Measurements from ENCODE around the gene MAML3.

MAML3 gene

DNA sequence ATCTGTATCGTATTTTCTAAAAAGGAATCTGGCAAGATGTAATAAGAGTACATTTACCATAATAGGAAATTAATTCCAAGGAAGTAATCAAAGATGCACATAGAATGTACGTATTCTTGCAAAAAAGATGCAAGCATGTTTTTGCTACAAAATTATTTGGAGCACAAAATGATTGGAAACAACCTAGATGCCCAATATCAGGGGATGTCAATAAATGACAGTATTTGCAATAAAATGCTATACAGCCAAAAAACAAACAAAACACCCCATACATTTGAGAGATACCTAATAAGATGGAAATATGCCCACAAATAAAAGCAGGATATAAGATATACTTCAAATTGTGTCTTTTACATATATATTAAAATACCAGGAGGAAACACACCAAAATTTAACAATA lies 29.3 kb upstream of the MAML3 start:
- TF ChIP-seq POU2F2 (IDR thresholded peaks at IDR 0.05; ENCODE audit: low read depth, low read length) (no peak), PAX5 (IDR thresholded peaks at IDR 0.05; ENCODE audit: insufficient read depth, low read length, severe bottlenecking) (no peak), POLR2AphosphoS5 (IDR thresholded peaks at IDR 0.05; ENCODE audit: low read depth, low read length) (no peak), SPI1 (IDR thresholded peaks at IDR 0.05; ENCODE audit: low read depth, low read length) (no peak), POLR2A (IDR thresholded peaks at IDR 0.05; ENCODE audit: low read depth, low read length) (no peak), TAF1 (IDR thresholded peaks at IDR 0.05; ENCODE audit: low read depth, low read length) (no peak)
- DNase-seq (ENCODE audit: insufficient read length, low spot score) (no peak), FAIRE-seq (no peak)

DNA sequence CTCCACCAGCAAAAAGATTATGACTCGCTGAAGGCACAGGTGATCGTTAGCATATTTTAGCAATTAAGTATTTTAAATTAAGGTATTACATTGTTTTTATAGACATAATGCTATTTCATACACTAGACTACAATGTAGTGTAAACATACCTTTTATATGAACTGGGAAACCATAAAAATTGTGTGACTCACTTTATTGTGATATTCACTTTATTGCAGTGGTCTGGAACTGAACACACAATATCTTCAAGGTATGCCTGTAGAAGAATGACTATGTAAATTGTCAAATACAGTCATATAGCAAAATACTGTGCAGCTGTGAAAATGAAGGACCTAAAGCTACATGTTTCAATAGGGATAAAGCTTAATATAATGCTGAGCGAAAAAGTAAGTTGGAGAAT lies 26.6 kb upstream of the MAML3 start:
- DNase-seq (ENCODE audit: insufficient read length, low spot score) (no peak), FAIRE-seq (no peak)
- TF ChIP-seq POLR2A (IDR thresholded peaks at IDR 0.05; ENCODE audit: low read depth, low read length), result no peak
- no peak for TF ChIP-seq POLR2AphosphoS5 (IDR thresholded peaks at IDR 0.05; ENCODE audit: low read depth, low read length)
- no peak for TF ChIP-seq POU2F2 (IDR thresholded peaks at IDR 0.05; ENCODE audit: low read depth, low read length)
- no peak for TF ChIP-seq SPI1 (IDR thresholded peaks at IDR 0.05; ENCODE audit: low read depth, low read length)
- TF ChIP-seq PAX5 (IDR thresholded peaks at IDR 0.05; ENCODE audit: insufficient read depth, low read length, severe bottlenecking), result no peak
- no peak for TF ChIP-seq TAF1 (IDR thresholded peaks at IDR 0.05; ENCODE audit: low read depth, low read length)

DNA sequence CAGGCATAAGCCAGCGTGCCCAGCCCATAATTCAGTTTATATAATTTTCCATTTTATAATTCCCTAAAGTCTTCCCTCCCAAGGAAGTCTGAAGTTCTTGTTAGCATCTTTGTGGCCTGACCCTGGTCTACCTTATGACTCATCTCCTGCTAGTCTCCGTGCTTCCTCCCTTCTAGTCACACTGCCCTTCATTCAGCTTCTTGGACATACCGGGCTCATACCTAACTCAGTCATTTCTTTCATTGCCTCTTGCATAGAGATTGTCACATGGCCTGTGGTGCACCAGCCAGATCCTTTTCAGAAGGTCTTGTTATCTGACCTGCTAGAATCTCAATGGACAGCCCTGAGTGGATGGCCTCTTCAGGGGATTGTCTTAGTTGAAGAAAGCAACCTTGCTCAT lies 22.8 kb upstream of the MAML3 start:
- FAIRE-seq (no peak), DNase-seq (ENCODE audit: insufficient read length, low spot score) (no peak)
- TF ChIP-seq POU2F2 (IDR thresholded peaks at IDR 0.05; ENCODE audit: low read depth, low read length), result no peak
- TF ChIP-seq SPI1 (IDR thresholded peaks at IDR 0.05; ENCODE audit: low read depth, low read length), result no peak
- TF ChIP-seq POLR2A (IDR thresholded peaks at IDR 0.05; ENCODE audit: low read depth, low read length), result no peak
- no peak for TF ChIP-seq POLR2AphosphoS5 (IDR thresholded peaks at IDR 0.05; ENCODE audit: low read depth, low read length)
- TF ChIP-seq PAX5 (IDR thresholded peaks at IDR 0.05; ENCODE audit: insufficient read depth, low read length, severe bottlenecking), result no peak
- TF ChIP-seq TAF1 (IDR thresholded peaks at IDR 0.05; ENCODE audit: low read depth, low read length), result no peak

DNA sequence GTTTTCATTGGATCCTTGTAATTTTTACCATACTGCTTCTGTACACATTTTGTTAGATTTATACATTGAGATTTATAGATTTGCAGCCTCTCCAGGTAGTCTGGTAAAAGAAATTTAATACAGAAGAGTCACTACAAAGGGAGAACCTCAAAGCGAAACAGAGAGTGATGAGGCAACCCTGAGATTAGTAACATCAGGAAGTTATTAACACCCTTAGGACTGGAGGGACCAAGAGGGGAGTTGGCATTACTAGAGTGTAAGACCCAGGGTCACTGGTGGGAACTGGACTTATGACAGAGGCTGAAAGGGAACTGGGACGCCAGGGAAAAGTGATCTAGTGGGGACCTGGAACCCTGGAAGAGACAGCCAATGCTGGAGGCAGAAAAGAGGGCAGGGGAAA lies 20.6 kb upstream of the MAML3 start:
- TF ChIP-seq POU2F2 (IDR thresholded peaks at IDR 0.05; ENCODE audit: low read depth, low read length) (no peak), PAX5 (IDR thresholded peaks at IDR 0.05; ENCODE audit: insufficient read depth, low read length, severe bottlenecking) (no peak), SPI1 (IDR thresholded peaks at IDR 0.05; ENCODE audit: low read depth, low read length) (no peak)
- FAIRE-seq, result no peak
- no peak for DNase-seq (ENCODE audit: insufficient read length, low spot score)

DNA sequence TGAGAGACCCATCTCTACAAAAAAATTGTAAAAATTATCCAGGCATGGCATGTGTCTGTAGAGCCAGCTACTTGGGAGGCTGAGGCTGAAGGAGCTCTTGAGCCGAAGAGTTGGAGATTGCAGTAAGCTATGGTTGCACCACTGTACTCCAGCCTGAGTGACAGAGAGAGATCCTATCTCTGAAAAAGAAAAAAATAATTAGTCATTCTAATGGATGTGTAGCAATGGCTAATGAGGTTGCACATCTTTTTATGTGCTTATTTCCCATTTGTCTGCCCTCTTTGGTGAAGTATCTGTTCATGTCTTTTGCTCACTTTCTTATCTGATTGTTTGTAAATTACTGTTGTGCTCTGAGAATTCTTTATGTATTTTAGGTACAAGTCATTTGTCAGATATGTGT lies 19.0 kb upstream of the MAML3 start:
- TF ChIP-seq PAX5 (IDR thresholded peaks at IDR 0.05; ENCODE audit: insufficient read depth, low read length, severe bottlenecking) (no peak), POU2F2 (IDR thresholded peaks at IDR 0.05; ENCODE audit: low read depth, low read length) (no peak), POLR2AphosphoS5 (IDR thresholded peaks at IDR 0.05; ENCODE audit: low read depth, low read length) (no peak), POLR2A (IDR thresholded peaks at IDR 0.05; ENCODE audit: low read depth, low read length) (no peak), TAF1 (IDR thresholded peaks at IDR 0.05; ENCODE audit: low read depth, low read length) (no peak), SPI1 (IDR thresholded peaks at IDR 0.05; ENCODE audit: low read depth, low read length) (no peak)
- FAIRE-seq (no peak), DNase-seq (ENCODE audit: insufficient read length, low spot score) (no peak)

DNA sequence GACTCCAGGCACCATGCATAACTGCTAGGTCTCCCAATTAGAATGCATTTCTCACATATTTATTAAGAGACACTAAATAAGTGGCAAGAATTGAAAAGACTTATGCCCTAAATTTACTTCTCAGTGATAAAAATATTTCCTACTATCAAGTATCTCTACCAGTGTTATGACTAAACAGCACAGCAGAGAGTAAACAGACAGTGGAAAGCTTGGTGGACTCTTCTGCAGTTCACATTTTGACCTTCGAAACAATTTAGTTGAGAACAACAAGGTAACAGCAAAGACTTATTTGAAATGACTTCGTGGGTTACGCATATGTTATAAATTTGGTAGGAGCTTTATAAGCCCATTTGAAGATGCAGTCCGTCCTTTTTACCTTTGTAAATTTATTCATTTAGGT lies 16.3 kb upstream of the MAML3 start:
- TF ChIP-seq TAF1 (IDR thresholded peaks at IDR 0.05; ENCODE audit: low read depth, low read length) (no peak), POLR2AphosphoS5 (IDR thresholded peaks at IDR 0.05; ENCODE audit: low read depth, low read length) (no peak), POLR2A (IDR thresholded peaks at IDR 0.05; ENCODE audit: low read depth, low read length) (no peak), SPI1 (IDR thresholded peaks at IDR 0.05; ENCODE audit: low read depth, low read length) (no peak), POU2F2 (IDR thresholded peaks at IDR 0.05; ENCODE audit: low read depth, low read length) (no peak)
- DNase-seq (ENCODE audit: insufficient read length, low spot score), result no peak
- no peak for FAIRE-seq

DNA sequence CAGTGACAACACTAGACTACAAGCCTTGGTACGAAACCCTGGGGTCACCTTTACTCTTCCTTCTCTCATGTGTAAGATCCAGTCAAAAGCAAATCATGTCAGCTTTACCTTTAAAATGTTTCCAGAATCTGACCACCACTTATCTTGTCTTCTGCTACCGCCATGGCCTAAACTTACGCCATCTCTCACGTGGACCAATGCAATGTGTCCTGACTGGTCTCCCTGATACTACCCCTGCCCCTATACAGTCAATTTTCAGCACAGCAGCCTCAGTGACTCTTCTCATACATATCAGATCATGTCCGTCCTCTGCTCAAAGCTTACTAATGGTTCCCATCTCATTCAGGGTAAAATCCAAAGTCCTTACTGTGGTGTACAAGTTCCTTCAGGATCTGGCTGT lies 15.0 kb upstream of the MAML3 start:
- no peak for TF ChIP-seq POLR2A (IDR thresholded peaks at IDR 0.05; ENCODE audit: low read depth, low read length)
- no peak for TF ChIP-seq PAX5 (IDR thresholded peaks at IDR 0.05; ENCODE audit: insufficient read depth, low read length, severe bottlenecking)
- DNase-seq (ENCODE audit: insufficient read length, low spot score) (no peak), FAIRE-seq (no peak)

DNA sequence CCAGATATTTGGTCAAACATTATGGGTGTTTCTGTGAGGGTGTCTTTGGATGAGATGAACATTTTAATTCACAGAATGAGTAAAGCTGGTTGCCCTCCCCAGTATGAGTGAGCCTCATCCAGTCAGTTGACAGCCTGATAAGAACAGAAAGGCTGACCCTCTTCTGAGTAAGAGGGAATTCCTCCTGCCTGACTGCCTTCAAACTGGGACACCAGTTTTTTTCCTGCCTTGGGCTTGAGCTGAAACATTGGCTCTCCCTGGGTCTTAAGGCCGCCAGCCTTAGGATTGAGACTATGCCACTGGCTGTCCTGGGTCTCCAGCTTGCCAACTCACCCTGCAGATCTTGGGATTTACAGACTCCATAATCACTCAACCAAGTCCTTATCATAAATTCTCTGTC lies 14.5 kb upstream of the MAML3 start:
- FAIRE-seq, result no peak
- no peak for DNase-seq (ENCODE audit: insufficient read length, low spot score)
- TF ChIP-seq POU2F2 (IDR thresholded peaks at IDR 0.05; ENCODE audit: low read depth, low read length) (no peak), PAX5 (IDR thresholded peaks at IDR 0.05; ENCODE audit: insufficient read depth, low read length, severe bottlenecking) (no peak), TAF1 (IDR thresholded peaks at IDR 0.05; ENCODE audit: low read depth, low read length) (no peak), POLR2AphosphoS5 (IDR thresholded peaks at IDR 0.05; ENCODE audit: low read depth, low read length) (no peak), POLR2A (IDR thresholded peaks at IDR 0.05; ENCODE audit: low read depth, low read length) (no peak), SPI1 (IDR thresholded peaks at IDR 0.05; ENCODE audit: low read depth, low read length) (no peak)

DNA sequence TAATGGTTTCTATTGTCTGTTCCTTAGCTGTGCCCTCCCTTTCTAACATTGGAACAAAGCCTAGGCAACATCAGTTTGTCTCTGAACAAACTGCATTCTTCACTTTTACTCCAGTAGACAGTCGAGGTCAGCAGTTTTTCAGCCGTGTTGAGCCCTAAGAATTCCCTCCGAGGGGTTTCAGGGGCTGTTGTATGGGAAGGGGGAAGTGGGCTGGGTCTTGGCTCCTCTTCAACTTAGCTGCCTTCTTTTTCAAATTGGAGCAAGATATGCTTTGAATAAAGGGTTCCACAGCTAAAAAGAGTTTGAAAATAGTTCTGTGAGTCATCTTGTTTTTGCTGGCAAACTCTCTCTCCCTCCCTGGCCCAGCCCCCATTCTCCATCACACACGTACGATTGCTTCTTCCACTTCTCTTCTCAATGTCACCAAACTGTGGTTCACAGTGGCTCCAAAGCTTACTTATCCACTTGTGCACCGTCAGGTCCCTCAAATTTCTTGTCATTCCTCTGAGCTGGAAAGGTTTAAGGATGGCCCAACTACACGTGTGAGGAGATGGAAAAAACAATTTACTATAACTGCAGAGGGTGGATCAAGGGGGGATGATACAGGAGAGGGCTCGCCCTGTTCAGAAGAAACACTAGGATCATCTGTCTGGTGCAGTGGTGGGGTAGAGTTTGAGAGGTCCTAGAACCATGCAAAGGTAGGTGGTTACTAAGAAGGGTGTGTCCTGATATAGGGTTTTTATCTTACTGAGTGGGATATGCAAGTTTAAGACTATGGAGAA lies 9.2 kb upstream of the MAML3 start:
- FAIRE-seq (no peak), DNase-seq (ENCODE audit: insufficient read length, low spot score) (no peak)
- TF ChIP-seq POLR2AphosphoS5 (IDR thresholded peaks at IDR 0.05; ENCODE audit: low read depth, low read length) (no peak), POU2F2 (IDR thresholded peaks at IDR 0.05; ENCODE audit: low read depth, low read length) (no peak), TAF1 (IDR thresholded peaks at IDR 0.05; ENCODE audit: low read depth, low read length) (no peak), SPI1 (IDR thresholded peaks at IDR 0.05; ENCODE audit: low read depth, low read length) (no peak), PAX5 (IDR thresholded peaks at IDR 0.05; ENCODE audit: insufficient read depth, low read length, severe bottlenecking) (no peak), POLR2A (IDR thresholded peaks at IDR 0.05; ENCODE audit: low read depth, low read length) (no peak)

DNA sequence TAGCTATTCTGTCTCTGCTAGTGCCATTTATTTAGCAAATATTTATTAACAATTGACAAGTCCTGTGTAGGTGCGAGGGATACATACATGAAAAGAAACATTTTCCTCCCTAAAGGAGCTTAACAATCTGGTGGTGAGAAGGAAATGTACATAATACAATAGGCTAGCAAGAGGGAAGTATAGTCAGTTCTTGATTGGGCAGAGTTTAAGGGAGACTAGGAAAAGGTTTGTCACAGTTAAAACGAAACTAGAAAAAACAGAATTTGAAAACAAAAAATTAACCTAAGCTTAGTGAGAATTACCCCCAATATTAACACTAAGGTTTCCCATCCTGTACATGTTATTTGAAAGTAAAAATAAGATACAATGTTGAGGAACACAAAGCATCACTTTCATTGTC lies 8.6 kb upstream of the MAML3 start:
- FAIRE-seq (no peak), DNase-seq (ENCODE audit: insufficient read length, low spot score) (no peak)
- no peak for TF ChIP-seq POLR2AphosphoS5 (IDR thresholded peaks at IDR 0.05; ENCODE audit: low read depth, low read length)
- TF ChIP-seq PAX5 (IDR thresholded peaks at IDR 0.05; ENCODE audit: insufficient read depth, low read length, severe bottlenecking), result no peak
- no peak for TF ChIP-seq SPI1 (IDR thresholded peaks at IDR 0.05; ENCODE audit: low read depth, low read length)
- TF ChIP-seq POU2F2 (IDR thresholded peaks at IDR 0.05; ENCODE audit: low read depth, low read length), result no peak
- TF ChIP-seq TAF1 (IDR thresholded peaks at IDR 0.05; ENCODE audit: low read depth, low read length), result no peak
- TF ChIP-seq POLR2A (IDR thresholded peaks at IDR 0.05; ENCODE audit: low read depth, low read length), result no peak

Measured in GM12891 (cell line).